H9 (cell line): ENCODE measurements around the gene ITGB2. TPM values are rescaled to one million over a fixed set of nuclear protein-coding genes. Genes with fewer than 3 reads are reported as not detected.
A peak's percentile ranks its signal among the peaks of the same experiment; 100 is the strongest.

Experiments used
- DNase-seq: peaks from one replicate; pipeline ENCODE4 v3.0.0-alpha.2; 2017
- H2AFZ ChIP-seq: one replicate; pipeline ENCODE4 v1.6.1; 2013; ENCODE audit warnings: mild to moderate bottlenecking, low read length, control low read depth, moderate library complexity
- H2AK5ac ChIP-seq: 2 replicates; pipeline ENCODE4 v1.6.1; 2013; ENCODE audit warnings: low read length, control low read depth, mixed read lengths; ENCODE audit not compliant: insufficient read length
- H2BK120ac ChIP-seq: one replicate; pipeline ENCODE4 v1.6.1; 2013; ENCODE audit warnings: low read depth, mild to moderate bottlenecking, low read length, control low read depth, inconsistent platforms; ENCODE audit not compliant: poor library complexity, severe bottlenecking
- H2BK12ac ChIP-seq: 2 replicates; pipeline ENCODE4 v1.6.1; 2013; ENCODE audit warnings: low read length, control low read depth, mixed read lengths, low read depth; ENCODE audit not compliant: insufficient read length
- H2BK15ac ChIP-seq: 2 replicates; pipeline ENCODE4 v1.6.1; 2013; ENCODE audit warnings: low read depth, low read length, control low read depth
- H2BK20ac ChIP-seq: one replicate; pipeline ENCODE4 v1.6.1; 2013; ENCODE audit warnings: low read depth, mild to moderate bottlenecking, low read length, control low read depth, inconsistent platforms; ENCODE audit not compliant: poor library complexity, severe bottlenecking
- H2BK5ac ChIP-seq: 2 replicates; pipeline ENCODE4 v1.6.1; 2013; ENCODE audit warnings: low read length, control low read depth, mixed read lengths; ENCODE audit not compliant: insufficient read length
- H3K14ac ChIP-seq: 2 replicates; pipeline ENCODE4 v1.6.1; 2013; ENCODE audit warnings: low read length, control low read depth; ENCODE audit not compliant: insufficient read depth
- H3K18ac ChIP-seq: 2 replicates; pipeline ENCODE4 v1.6.1; 2013; ENCODE audit warnings: low read depth, mild to moderate bottlenecking, mixed read lengths, low read length, control low read depth; ENCODE audit not compliant: insufficient read length
- H3K23ac ChIP-seq: 2 replicates; pipeline ENCODE4 v1.6.1; 2013; ENCODE audit warnings: low read length, control low read depth, mixed read lengths, low read depth; ENCODE audit not compliant: insufficient read length
- H3K23me2 ChIP-seq: 2 replicates; pipeline ENCODE4 v1.6.1; 2013; ENCODE audit warnings: low read depth, mild to moderate bottlenecking, mixed read lengths, low read length, control low read depth; ENCODE audit not compliant: insufficient read length, poor library complexity, severe bottlenecking
- H3K27ac ChIP-seq: 2 replicates; pipeline ENCODE4 v1.5.1; 2013; ENCODE audit warnings: low read length, control low read depth, mixed read lengths, low read depth; ENCODE audit not compliant: insufficient read length
- H3K27me3 ChIP-seq: 2 replicates; pipeline ENCODE4 v1.6.1; 2013; ENCODE audit warnings: low read length, control low read depth, inconsistent platforms; ENCODE audit not compliant: insufficient read depth
- H3K4ac ChIP-seq: 2 replicates; pipeline ENCODE4 v1.6.1; 2013; ENCODE audit warnings: low read depth, mild to moderate bottlenecking, control low read depth, inconsistent platforms, low read length, moderate library complexity
- H3K4me1 ChIP-seq: 2 replicates; pipeline ENCODE4 v1.6.1; 2013; ENCODE audit warnings: low read length, control low read depth, inconsistent platforms; ENCODE audit not compliant: insufficient read depth
- H3K4me2 ChIP-seq: 2 replicates; pipeline ENCODE4 v1.6.1; 2013; ENCODE audit warnings: low read length, control low read depth, mixed read lengths; ENCODE audit not compliant: insufficient read length, insufficient read depth
- H3K56ac ChIP-seq: 2 replicates; pipeline ENCODE4 v1.6.1; 2013; ENCODE audit warnings: low read depth, mild to moderate bottlenecking, mixed read lengths, low read length, control low read depth; ENCODE audit not compliant: insufficient read length
- H3K79me1 ChIP-seq: 2 replicates; pipeline ENCODE4 v1.6.1; 2013; ENCODE audit warnings: low read depth, mild to moderate bottlenecking, moderate library complexity, low read length, control low read depth, inconsistent platforms; ENCODE audit not compliant: insufficient read depth, poor library complexity, severe bottlenecking
- H3K79me2 ChIP-seq: 2 replicates; pipeline ENCODE4 v1.6.1; 2013; ENCODE audit warnings: low read length, control low read depth, inconsistent platforms; ENCODE audit not compliant: insufficient read depth
- H3K9ac ChIP-seq: 2 replicates; pipeline ENCODE4 v1.6.1; 2013; ENCODE audit warnings: low read length, control low read depth, mixed read lengths; ENCODE audit not compliant: insufficient read length; ENCODE audit errors: extremely low read depth
- H3K9me3 ChIP-seq: one replicate; pipeline ENCODE4 v1.6.1; 2013; ENCODE audit warnings: low read depth, low read length, inconsistent platforms; ENCODE audit not compliant: control insufficient read depth
- H3T11ph ChIP-seq: one replicate; pipeline ENCODE4 v1.6.1; 2013; ENCODE audit warnings: mild to moderate bottlenecking, low read length, control low read depth, inconsistent platforms
- H4K20me1 ChIP-seq: one replicate; pipeline ENCODE4 v1.6.1; 2013; ENCODE audit not compliant: control insufficient read depth, insufficient read length, insufficient read depth
- H4K5ac ChIP-seq: 2 replicates; pipeline ENCODE4 v1.6.1; 2013; ENCODE audit warnings: low read depth, mild to moderate bottlenecking, mixed read lengths, low read length, control low read depth; ENCODE audit not compliant: insufficient read length
- H4K8ac ChIP-seq: replicated peaks from 2 replicates; pipeline ENCODE4 v1.6.1; 2013; ENCODE audit warnings: low read length, control low read depth, mixed read lengths, low read depth; ENCODE audit not compliant: insufficient read length
- H4K91ac ChIP-seq: 2 replicates; pipeline ENCODE4 v1.6.1; 2013; ENCODE audit warnings: low read depth, mild to moderate bottlenecking, moderate library complexity, mixed read lengths, low read length, control low read depth; ENCODE audit not compliant: insufficient read length
- H3K27ac Mint-ChIP-seq, 3 experiments: 2 replicates in 2 of 3; 3 replicates in 1 of 3; pipeline ENCODE4 v1.8.0; 2020 to 2021; ENCODE audit warnings: mixed read lengths in 3 of 3, mild to moderate bottlenecking in 1 of 3, moderate library complexity in 1 of 3
- H3K27me3 Mint-ChIP-seq: 2 replicates; pipeline ENCODE4 v1.8.0; 2021; ENCODE audit warnings: low read depth, mild to moderate bottlenecking, moderate library complexity, mixed read lengths
- H3K36me3 Mint-ChIP-seq, 3 experiments: 2 replicates in 2 of 3; 3 replicates in 1 of 3; pipeline ENCODE4 v1.8.0; 2020 to 2021; ENCODE audit warnings: low read depth in 3 of 3, mixed read lengths in 3 of 3; ENCODE audit not compliant: insufficient read depth in 1 of 3
- H3K4me1 Mint-ChIP-seq, 2 experiments: 2 replicates each; pipeline ENCODE4 v1.8.0; 2020; ENCODE audit warnings: mixed read lengths in 2 of 2
- H3K4me3 Mint-ChIP-seq, 2 experiments: 2 replicates in 1 of 2; 3 replicates in 1 of 2; pipeline ENCODE4 v1.8.0; 2020 to 2021; ENCODE audit warnings: mild to moderate bottlenecking in 2 of 2, mixed read lengths in 2 of 2, moderate library complexity in 1 of 2
- H3K9me3 Mint-ChIP-seq, 2 experiments: 2 replicates in 1 of 2; 3 replicates in 1 of 2; pipeline ENCODE4 v1.8.0; 2020; ENCODE audit warnings: mild to moderate bottlenecking in 2 of 2, mixed read lengths in 2 of 2, moderate library complexity in 1 of 2
- WGBS: extraction: QIAGEN DNeasy Blood & Tissue Kit; methylation state at CpG from one replicate; pipeline ENCODE4 v1.1.7; 2013; ENCODE audit warnings: missing lambda C conversion rate, low lambda C conversion rate, mixed read lengths; ENCODE audit not compliant: insufficient read length; ENCODE audit errors: extremely low coverage; 5-methylcytosine and 5-hydroxymethylcytosine counted together
- total RNA-seq: library from RNA; stranded (reverse); gene quantifications from 2 replicates; pipeline ENCODE4 v1.2.1, GENCODE V29; 2021
- TF ChIP-seq, protein P1 (sequence below): fragments of 200-600 bp; sonication (generic); conservative IDR thresholded peaks from 3 replicates; pipeline ENCODE4 v1.8.0; 2021; ENCODE audit warnings: antibody characterized with exemption, mild to moderate bottlenecking

The ITGB2 gene
- total RNA-seq, 1 experiment from 2014 or later = 1.1 TPM

DNA sequence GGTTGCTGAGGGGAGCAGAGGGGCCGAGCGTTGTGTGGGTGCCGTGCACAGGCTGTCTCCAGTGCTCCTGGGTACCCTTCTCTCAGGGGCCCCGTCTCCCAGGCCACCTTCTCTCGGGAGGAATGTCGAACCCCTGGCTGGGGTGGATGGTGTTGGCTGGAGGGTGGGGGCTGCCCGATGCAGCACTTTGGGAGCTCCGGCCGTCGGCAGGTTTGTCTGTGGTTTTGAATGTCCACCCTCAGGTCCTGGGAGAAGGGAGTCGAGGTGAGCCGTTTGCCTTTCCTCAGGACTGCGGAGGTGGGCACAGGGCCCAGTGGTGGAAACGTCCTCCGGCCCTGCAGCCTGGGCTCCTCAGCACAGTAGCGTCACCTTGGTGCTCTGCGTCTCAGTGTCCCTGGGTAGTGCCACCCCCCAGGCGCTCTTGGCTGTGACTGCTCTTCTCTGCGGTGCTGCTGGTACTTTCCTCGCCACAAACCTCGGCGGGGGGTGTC lies 33.6 kb upstream of the ITGB2 start:
- Histone ChIP-seq H3K27me3 (no peaks in the 10 kb centered on the region), H3K56ac (no peak overlapping the region), H2BK20ac (no peak overlapping the region), H3K23ac (no peak overlapping the region), H3K79me2 (peaks cover 24% of the 10 kb centered on the region; the same call in 1 of the 2 replicates), H2BK12ac (no peak overlapping the region), H3K9me3 (no peaks in the 10 kb centered on the region), H2BK5ac (no peak overlapping the region), H2BK120ac (no peak overlapping the region), H4K91ac (no peak overlapping the region), H3K79me1 (peaks cover 6% of the 10 kb centered on the region), H3K4ac (no peak overlapping the region), H2BK15ac (no peak overlapping the region), H4K5ac (no peak overlapping the region), H4K8ac (no peak overlapping the region), H3T11ph (no peak overlapping the region), H3K14ac (no peak overlapping the region; the same call in 1 of the 2 replicates), H3K4me1 (no peaks in the 10 kb centered on the region), H3K9ac (no peak overlapping the region), H2AK5ac (no peak overlapping the region), H4K20me1 (no peaks in the 10 kb centered on the region), H3K4me2 (no peak overlapping the region), H3K18ac (no peak overlapping the region), H2AFZ (no peak overlapping the region), H3K23me2 (no peaks in the 10 kb centered on the region), H3K27ac (no peak overlapping the region)
- WGBS = no CpG with 5 or more reads among the region's 22 CpGs
- no peak overlapping the region for H3K4me3 Mint-ChIP-seq
- no peaks in the 10 kb centered on the region for H3K9me3 Mint-ChIP-seq
- H3K36me3 Mint-ChIP-seq = peaks cover 13 to 43% (median 34%) of the 10 kb centered on the region in 3 experiments; a peak in 6 of 7 replicates
- TF ChIP-seq, protein P1, sequence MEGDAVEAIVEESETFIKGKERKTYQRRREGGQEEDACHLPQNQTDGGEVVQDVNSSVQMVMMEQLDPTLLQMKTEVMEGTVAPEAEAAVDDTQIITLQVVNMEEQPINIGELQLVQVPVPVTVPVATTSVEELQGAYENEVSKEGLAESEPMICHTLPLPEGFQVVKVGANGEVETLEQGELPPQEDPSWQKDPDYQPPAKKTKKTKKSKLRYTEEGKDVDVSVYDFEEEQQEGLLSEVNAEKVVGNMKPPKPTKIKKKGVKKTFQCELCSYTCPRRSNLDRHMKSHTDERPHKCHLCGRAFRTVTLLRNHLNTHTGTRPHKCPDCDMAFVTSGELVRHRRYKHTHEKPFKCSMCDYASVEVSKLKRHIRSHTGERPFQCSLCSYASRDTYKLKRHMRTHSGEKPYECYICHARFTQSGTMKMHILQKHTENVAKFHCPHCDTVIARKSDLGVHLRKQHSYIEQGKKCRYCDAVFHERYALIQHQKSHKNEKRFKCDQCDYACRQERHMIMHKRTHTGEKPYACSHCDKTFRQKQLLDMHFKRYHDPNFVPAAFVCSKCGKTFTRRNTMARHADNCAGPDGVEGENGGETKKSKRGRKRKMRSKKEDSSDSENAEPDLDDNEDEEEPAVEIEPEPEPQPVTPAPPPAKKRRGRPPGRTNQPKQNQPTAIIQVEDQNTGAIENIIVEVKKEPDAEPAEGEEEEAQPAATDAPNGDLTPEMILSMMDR = no peak
- peaks cover 7 to 8% of the 10 kb centered on the region in 2 experiments for H3K4me1 Mint-ChIP-seq
- H3K27me3 Mint-ChIP-seq = peaks cover 2% of the 10 kb centered on the region; the same call in 1 of the 2 replicates
- no peak for DNase-seq
- peak overlapping the region in 1 of 3 experiments; percentile 22; a peak in 1 of 7 replicates for H3K27ac Mint-ChIP-seq
